HG03039 (cell line): Measurements from ENCODE around the gene DCDC2C.

ENCODE experiments used
- ATAC-seq: cut with Tn5 transposase; IDR thresholded peaks from one replicate; pipeline ENCODE4 v1.9.1; 2021; ENCODE audit warnings: mild to moderate bottlenecking, moderate library complexity; ENCODE audit not compliant: unreplicated experiment

Gene DCDC2C

DNA sequence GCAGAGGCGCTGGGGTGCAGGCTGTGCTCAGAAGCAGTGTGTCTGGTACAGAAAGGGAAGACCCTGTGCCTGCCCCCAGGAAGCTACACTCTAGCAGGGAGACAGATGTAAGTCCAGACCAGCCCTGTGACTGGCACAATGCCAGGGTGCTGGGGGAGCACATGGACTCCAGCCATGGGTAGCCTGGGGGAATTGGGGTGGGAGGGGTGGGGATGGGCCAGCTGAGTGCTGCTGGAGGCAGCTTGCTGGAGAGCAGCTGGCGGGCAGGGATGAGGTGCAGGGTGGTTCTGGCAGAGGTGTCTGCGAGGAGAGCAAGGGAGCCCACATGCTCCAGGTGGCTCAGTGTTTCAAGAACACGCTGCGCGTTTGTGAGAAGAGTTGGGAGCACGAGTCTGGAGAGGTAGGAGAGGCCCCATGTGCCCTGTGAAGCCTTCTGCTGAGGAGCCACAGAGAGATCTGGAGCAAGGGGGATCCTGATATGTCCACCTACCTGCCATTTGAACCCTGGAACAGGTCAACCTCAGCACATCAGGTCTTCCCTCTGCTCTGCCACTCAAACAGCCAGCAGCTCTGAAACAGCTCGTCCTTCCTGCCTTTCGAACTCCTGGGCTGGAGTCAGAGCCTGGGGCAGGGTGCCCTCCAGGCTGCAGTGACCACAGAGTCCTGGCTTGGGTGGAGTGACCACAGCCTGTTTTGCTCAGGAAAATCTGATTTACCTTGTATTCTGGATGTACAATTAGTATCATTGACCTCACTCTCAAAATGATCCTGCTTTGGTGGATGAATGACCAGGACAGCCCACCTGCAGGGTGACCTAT, 30.3 kb upstream of the DCDC2C start:
- no peak for ATAC-seq

DNA sequence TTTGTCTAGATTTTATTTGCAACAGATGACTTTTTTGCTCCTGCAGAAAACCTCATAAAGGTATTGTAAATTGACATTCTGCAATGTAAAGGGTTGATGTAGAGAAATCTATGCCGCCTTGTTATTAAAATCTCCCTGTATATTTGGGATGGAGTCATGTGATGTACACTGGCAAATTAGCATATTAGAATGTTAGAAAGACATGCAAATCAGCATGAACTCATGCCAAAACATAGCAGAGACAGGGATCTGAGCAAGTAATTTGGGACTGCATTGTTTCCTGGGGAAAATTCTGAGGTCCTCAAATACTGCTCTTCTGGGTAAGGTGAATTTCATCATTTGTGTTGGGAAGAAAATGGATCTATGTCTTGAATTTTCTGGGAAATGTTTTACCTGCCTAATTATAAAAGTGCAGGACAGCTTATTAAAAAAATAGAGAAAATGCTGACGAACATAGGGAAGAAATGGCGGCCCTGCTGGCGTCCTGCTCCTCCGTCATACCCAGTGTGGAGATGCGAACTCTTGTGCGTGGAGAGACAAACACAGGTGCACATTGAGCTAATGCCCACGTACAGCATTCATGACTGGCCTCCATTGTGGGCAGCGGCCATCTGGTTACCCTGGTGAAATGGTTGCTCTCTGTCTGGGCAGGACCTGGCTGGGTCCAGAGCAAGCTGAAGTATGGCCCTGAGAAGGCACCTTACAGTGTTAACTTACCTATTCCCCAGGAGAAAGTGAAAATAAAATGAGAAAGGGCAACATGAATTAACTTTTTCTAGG, 29.1 kb upstream of the DCDC2C start:
- no peak for ATAC-seq

DNA sequence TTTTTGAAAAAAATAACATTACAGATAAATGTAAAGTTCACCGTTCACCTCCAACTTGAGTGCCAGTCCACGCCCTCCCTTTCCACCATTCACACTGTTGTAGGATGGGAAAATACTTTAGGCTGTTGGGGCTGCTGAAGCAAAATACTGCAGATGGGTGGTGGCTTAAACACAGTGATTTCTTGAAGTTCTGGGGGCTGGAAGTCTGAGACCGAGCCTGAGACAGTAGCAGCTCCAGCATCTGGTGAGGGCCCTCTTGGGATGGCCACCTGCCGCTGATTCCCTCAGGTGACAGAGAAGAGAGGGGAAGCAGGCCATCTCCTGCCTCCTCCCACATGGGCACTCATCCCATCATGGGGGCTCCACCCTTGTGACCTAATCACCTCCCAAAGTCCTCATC, 27.7 kb upstream of the DCDC2C start:
- no peak for ATAC-seq

GRCh38 chr2:3677436-3677835, 25.9 kb upstream of the DCDC2C start:
- no peak for ATAC-seq

GRCh38 chr2:3678212-3678611, 25.2 kb upstream of the DCDC2C start:
- no peak for ATAC-seq

DNA sequence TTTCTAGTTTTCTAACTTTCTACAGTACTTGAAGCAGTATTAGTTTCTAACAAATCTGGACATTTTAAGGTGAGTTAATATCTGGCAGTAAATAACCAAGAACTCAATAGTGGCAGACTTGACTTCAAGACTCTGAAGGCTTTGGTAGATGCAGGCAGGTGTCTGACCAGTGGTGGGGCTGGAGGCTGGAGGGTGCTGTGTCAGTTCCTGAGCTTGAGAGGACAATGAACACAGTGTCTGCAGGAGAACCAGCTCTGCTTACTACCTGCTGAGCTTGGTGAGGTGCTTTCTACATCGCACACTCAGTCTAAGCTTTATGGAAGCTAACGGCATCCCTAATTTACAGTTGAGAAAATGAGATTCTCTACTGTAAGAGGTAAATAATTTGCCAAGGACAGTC, 24.2 kb upstream of the DCDC2C start:
- ATAC-seq: no peak

DNA sequence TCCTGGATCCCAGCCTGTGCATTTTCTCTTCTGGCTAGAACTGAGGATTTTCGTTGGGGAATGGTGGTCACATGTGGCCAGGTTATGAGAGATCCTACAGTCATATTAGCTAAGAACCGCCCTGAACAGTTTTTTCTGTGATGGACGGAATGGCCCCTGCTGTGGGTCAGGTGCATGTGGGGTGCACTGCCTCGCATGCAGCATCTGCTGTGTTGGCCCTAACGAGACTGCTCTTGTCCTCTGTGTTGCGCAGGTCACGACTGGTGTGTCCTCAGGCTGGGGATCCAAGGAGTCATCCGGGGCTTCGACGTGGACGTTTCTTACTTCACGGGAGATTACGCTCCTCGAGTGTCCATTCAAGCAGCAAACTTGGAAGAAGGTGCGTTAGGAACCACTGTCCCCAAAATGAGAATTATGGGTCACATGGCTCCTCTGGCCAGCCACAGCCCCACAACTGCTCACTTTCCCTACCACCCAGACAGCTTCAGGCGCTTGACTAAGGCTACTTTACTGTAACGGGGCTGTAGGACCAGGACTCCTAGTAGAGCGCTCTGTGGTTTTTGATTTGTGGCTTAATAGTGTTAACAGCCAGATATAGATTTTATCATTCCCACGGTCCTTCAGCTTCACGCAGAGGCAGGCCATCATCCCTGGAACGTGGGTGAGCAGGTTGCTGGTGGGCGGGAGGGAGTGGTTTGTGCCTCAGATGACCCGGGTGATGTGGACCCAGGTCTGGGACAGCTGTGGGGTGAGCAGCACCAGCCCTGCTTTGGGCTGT, 23.6 kb upstream of the DCDC2C start:
- no peak for ATAC-seq

DNA sequence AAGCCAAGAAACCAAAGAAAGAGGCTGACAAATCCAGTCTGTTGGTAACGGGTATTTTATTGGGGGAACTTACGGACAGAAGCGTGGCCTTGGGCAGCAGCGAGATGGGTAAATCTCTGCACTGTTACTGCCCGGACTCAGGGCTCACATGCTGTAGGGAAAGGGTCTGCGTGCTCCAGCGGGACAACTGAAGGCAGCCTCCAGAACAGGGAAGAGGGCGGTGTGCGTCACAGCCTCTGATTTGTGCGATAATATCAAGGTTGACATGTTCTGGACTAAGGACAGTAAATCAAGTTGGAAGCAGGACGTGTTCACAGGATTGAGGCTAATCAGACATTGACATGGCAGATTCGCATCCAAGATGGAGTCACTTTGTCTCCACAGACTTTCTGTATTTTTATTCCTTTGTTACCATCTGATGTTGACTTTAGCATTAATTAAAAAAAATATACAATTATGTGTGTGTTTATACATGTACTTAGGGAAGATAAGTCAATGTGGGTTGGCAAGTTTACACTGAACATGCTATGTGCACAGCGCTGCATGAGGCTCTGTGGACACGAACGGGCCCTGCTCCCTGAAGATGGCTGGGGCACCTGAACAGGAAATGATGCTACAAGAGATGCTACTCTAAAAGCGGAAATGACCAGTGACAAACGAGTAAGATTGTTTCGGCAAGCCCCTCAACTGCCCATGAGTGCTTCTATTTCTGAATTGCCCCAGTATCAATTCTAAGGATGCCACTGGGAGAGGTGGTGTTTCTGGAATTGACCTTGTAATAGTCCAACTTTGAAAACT, 22.6 kb upstream of the DCDC2C start:
- ATAC-seq: no peak

DNA sequence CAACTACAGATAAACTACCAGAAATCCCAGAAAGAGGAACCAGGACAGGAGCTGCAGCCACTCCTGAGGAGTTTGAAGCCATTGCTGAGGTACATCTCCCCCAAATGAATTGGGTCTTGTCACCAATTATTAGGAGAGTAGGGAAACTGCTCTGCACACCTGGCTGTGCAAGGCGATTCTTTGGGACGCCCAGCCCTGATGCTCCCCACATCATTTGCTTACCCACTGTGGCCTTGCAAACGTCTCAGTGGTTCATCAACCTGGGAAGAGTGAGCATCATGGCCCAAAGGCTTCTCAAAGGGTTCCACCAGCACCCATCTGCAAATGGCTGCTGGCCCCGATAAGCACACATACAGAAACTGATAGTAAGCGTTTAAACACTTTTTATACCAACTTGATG, 21.8 kb upstream of the DCDC2C start:
- no peak for ATAC-seq

DNA sequence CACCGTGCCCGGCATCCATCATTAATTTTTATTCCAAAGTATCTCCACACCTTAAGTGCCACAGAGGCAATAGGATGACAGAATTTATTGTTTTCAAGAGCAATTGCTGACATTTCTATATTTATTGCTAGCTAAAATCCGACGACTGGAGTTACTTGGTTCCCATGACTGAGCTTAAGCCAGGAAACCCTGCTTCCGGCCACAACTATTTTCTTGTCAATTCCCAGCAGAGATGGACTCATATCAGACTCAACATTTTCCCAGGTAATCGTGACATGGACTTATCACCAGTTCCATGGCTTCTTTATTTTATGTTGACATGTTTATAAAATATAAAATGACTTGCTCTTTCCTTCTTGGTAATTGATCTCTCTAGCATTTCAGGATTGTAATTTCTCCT, 20.6 kb upstream of the DCDC2C start:
- no peak for ATAC-seq

- no peak for ATAC-seq
These were observed 19.5 kb upstream of the DCDC2C start for GRCh38 chr2:3683748-3684454.

DNA sequence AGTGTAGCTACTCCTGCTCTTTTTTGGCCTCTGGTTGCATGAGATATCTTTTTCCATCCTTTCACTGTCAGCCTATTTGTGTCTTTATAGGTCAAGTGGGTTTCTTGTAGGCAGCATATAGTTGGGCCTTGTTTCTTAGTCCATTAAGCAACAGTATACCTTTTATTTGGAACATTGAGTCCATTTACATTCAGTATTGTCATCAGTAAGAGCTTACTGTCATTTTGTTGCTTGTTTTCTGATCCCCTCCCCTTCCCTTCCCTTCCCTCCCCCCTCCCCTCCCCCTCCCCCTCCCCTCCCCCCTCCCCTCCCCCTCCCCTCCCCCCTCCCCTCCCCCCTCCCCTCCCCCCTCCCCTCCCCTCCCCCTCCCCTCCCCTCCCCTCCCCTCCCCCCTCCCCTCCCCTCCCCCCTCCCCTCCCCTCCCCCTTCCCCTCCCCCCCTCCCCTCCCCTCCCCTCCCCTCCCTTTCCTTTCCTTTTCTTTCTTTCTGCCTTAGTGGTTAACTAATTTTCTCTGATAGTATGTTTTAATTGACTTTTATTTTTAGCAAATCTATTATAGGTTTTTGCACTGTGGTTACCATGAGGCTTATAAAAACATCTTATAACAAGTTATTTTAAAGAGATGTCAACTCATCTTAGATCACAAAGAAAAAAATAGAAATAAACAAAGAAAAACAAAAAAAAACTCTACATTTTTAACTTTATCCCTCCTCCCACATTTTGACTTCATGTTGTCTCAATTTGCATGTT, 13.2 kb upstream of the DCDC2C start:
- ATAC-seq: no peak

- no peak for ATAC-seq
These were observed 11.0 kb upstream of the DCDC2C start for GRCh38 chr2:3692375-3692774.

GRCh38 chr2:3696545-3696944, 6.8 kb upstream of the DCDC2C start:
- no peak for ATAC-seq

DNA sequence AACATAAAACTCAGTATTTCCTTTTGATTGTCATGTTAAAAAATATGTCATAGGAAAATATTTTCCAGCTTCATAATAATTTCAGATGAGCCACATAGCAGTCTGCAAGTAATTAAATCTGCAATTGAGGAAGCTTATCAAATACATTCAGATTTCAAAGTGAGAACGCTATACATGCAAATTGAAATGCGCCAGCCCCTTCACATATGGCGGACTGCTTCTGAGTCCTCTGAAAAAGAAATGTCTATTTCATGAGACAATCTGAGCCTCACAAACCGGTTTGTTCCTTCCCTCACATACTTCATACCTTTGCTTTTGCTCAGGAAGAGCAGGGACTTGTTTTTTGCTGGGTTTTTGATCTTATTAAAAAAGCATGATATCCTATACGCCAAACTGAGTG, 2.3 kb upstream of the DCDC2C start:
- no peak for ATAC-seq

DNA sequence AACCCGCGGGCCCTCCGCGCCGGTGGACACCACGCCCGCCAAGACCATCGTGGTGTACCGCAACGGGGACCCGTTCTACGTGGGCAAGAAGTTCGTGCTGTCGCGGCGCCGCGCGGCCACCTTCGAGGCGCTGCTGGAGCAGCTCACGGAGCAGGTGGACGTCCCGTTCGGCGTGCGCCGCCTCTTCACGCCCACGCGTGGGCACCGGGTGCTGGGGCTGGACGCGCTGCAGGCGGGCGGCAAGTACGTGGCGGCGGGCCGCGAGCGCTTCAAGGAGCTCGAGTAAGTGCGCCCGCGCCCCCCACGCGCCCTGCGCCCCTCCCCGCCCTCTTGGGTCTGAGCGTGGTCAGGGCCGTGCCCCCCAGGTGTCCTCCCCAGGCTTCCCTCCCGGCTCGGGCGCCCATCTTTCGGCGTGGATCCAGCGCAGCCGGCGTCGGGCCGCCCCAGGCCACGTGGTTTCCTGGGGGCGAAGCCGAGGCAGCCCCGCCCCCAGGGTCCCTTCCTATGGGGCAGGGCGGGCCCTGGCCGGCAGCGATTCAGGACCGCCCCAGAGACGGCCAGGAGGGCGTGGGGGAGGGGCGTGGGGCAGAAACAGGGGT, 481 bp downstream of the DCDC2C start:
- no peak for ATAC-seq

DNA sequence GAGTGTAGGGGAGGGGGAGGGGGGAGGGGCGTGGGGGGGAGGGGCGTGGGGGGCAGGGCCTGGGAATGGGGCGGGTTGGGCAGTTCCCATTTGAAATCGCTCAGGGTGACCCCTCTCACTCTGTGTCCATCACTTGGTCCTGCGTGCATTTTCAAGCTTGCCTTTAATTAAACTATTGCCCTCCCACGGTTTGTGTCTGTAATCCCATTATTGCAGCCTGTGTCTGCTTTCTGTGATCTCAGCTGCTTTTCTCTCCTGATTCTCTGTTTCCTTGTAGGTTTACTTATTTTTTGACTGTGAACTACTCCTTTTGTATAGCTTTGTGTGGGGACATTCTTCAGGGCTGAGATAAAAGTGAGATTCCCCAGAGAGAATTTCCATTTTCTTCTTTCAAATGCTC, 1.3 kb downstream of the DCDC2C start:
- no peak for ATAC-seq

DNA sequence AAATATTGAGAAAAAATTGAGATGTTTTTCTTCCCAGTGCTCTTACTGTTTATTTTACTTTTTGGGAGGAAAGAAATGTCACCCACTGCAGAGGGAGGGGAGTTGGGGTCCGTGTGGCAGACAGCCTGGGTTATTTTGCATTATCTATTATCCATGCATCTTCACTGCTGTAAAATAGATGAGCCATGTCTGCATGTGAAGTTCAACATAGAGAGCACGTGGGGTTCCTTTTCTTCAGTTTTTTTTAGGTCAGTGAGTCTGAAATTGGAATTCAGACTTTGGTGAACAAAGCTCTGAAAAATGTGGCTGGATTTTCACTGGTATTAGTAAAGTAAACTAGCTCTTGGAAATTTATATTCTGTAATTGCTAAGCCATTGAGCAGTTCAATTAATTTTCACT, 2.4 kb downstream of the DCDC2C start:
- ATAC-seq: no peak

GRCh38 chr2:3706892-3707291, 3.5 kb downstream of the DCDC2C start:
- ATAC-seq: no peak
